Dermis lymphatic vessel endothelial cell (primary cell): ENCODE data around the gene CYTL1. TPM values are rescaled to one million over a fixed set of nuclear protein-coding genes. Genes with fewer than 3 reads are reported as not detected.

Experiments used
- total RNA-seq: library from RNA; depleted of rRNA; stranded (reverse); fragments of >200 nt; gene quantifications from 2 replicates; pipeline ENCODE4 v1.2.1, GENCODE V29; 2014

The CYTL1 gene, protein sequence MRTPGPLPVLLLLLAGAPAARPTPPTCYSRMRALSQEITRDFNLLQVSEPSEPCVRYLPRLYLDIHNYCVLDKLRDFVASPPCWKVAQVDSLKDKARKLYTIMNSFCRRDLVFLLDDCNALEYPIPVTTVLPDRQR
- 5.5 and 13.9 TPM in 2 replicates for total RNA-seq

GRCh38 chr4:5019274-5019673 lies at the start of gene CYTL1:
Gene CYTL1 (minus strand): TSS chr4:5019458. CDS start chr4:5019445, 13 bp downstream.

GRCh38 chr4:5051278-5052203 lies 32.3 kb upstream of the CYTL1 start, which contains the start of gene STK32B:
Gene STK32B (plus strand): TSS chr4:5051480.

Other genes with a start within 250 kb of the CYTL1 start
- gene MSX1, start 159.8 kb downstream of the CYTL1 start, total RNA-seq: 0.87 and 1.2 TPM in 2 replicates
- 11.3 and 20.8 TPM in 2 replicates for gene STK32B, start 32.0 kb upstream of the CYTL1 start, total RNA-seq